Measurements from ENCODE around the gene EFNA5.

The EFNA5 gene

DNA sequence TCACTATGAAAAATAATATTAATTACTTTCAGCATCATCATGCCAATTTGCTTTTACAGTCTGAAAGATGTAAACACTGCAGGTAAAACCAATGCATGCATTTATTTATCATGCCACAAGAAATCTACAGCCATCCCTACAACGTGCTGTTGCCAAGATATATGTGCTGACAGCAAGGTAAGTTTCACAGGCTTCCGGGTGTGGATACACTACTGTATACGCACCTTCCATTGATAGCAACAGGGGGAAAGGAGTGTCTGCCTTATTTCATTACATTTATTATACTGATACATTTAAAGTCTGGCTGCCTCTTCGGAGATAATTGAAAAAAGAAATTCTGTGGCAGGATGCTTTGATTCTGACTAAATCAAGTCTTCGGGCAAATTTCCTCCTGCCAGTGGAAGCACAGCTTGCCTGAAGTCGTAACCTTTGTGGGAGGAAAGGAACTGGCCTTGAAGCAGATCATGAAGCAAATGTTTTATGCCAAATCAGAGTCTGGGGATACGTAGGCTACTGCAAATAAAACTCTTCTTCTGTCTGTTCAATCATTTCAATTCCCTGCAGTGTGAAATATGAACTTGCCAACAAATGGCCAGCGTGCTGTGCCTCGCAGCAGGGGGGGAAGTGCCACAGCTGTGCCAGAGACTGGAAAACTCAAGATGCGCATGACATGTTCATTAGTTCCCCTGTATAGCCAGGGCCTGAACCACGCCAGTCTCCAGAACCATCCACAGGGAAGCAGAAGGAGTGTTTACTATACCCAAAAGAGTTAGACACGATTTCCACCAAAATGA, 268.1 kb downstream of the EFNA5 start:
- DNase-seq (ENCODE audit: low read depth in 2 of 2, low spot score in 1 of 2), result no peak

DNA sequence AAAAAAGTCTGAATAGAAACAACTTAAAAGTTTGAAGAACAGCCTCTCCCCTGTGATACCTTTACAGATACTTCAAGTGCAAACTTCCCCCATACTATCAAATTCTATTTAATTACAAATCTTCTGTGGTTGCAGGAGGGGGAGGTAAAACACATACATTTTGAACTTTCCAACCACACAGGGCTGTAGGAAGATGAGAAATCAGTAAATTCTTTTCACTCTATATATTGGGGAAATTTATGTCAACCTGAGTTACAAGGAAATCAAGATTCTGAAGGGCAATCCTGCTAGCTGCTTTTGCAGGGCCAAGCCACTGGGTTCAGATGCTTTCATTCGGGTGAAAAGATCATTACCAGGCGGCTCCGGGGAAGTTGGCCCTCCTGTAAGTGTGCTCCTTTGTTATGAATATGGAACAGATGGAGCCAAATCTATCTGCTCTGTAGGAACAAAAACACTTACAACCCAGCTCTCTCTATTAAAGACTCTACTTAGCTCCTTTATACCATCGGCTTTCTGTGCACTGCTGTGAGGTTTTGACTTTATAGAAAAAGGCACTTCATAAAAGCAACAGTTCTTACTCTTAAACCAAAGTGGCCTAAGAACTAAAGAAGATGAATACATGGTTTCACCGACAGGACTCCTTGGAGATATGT, 269.1 kb downstream of the EFNA5 start:
- no peak for DNase-seq (ENCODE audit: low read depth in 2 of 2, low spot score in 1 of 2)

DNA sequence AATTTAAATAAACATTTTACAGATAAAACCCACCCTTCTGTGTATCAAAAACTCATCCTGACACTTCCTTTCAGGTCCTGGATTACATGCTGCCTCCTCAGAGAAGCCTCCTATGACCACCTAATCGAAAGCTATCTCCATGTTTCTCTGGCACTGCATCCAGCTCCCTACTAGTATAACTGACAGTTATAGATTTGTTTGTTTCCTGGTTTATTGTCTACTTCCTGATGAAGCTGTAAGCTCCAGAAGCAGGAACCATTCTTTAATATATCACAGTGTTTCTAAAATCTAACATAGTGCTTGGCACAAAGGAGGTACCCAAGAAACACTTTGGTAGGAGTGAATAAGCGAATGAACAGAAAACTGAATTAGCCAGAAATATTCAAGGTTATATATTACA, 270.4 kb downstream of the EFNA5 start:
- DNase-seq (ENCODE audit: low read depth in 2 of 2, low spot score in 1 of 2), result no peak

DNA sequence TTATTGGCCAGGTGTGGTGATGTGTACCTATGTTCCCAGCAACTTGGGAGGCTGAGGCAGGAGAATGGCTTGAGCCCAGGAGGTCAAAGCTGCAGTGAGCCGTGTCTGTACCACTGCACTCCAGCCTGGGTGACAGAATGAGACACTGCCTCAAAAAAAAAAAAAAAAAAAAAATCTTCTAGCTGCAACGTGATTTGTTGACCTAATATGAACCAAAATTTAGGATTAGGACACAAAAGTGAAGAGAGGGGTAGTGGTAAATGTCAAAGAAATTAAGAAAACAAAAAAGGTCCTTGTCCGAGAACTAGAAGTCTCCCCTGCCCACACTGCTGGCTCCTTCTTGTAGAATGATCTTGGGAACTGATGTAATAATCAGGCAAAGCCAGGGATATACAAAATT, 272.0 kb downstream of the EFNA5 start:
- DNase-seq (ENCODE audit: low read depth in 2 of 2, low spot score in 1 of 2), result no peak

DNA sequence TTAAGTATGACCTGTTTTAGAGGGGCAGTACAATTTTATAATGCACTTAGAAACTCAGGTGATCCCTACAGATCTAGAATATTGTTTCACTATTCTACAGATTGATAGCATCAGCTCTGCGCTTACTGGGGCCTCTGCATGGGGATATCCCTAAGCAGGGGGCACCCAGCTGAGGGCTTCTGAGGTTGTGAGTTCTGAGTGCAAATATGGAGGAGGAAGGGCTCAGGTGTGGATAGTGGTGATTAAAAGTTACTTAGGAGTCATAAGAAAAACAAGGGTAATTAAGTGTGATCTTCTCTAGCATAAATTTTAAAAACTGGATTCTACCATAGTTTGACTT, 274.4 kb downstream of the EFNA5 start:
- no peak for DNase-seq (ENCODE audit: low read depth in 2 of 2, low spot score in 1 of 2)

DNA sequence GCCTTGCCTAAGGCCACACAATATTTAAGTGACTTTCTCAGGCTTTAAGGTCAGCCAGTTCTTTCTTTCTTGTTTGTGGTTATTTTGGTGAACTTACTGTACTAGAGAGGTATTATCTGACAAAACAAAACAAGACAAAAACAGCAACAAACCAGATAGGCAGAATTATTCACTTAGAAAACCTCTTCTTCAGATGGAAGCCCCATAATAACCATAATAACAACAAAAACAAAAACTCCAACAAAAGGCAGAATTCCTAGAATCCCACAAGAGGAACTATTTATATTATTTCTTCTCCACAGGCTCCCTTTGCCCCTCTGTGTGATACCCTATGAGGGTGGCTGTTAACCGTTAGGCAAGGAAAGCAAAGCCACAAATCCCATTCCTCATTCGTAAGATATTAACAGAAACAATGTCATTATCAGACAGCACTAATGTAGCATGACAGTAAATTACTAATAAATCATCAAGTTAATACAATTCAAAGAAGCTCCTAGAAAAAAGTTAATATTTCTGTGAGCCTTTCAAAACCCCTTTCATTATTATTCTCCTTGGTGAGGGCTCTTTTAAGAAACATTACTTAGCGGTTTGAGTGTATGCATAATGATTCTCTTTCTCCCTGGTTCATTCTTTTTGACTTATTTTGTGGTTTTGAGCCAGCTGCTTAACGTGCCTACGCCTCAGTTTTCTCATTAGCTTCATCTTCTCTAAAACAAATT, 274.9 kb downstream of the EFNA5 start:
- DNase-seq (ENCODE audit: low read depth in 2 of 2, low spot score in 1 of 2), result no peak

DNA sequence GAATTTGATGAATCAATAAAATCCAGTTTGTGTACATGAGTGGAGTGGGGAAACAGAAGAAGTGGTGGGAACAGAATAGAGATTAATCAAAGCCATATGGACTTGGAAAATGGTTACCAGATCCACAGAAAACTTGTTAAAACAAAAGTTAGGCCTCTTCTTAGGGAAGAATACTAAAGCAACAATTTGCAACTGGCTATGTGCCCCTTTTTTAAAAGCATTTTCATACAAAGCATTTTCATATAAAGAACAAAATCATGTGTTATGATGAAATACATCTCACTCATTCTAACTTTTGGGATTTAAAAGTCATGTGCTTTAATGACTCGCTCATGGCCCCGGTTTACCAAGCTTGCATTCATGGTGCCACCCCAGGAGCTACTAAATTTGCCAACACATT, 276.9 kb downstream of the EFNA5 start:
- DNase-seq (ENCODE audit: low read depth in 2 of 2, low spot score in 1 of 2), result no peak

DNA sequence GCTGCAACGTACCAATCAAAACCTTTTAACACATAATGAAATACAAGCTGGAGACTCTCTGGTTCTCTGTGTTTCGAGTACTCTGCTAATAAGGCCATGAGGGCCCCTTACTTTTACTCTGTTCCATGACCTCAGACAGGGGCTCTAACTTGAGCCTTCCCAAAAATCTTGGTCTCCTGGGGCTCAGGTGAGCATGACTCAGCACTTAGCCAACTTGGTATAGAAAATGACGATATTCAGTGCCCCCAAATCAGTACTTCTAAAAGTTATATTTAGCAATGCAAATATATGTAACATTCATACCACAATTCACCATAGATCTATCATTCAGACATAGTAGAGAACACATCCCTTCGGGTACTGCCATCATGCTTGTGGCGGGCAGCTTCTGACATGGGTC, 278.9 kb downstream of the EFNA5 start:
- DNase-seq (ENCODE audit: low read depth in 2 of 2, low spot score in 1 of 2), result no peak

DNA sequence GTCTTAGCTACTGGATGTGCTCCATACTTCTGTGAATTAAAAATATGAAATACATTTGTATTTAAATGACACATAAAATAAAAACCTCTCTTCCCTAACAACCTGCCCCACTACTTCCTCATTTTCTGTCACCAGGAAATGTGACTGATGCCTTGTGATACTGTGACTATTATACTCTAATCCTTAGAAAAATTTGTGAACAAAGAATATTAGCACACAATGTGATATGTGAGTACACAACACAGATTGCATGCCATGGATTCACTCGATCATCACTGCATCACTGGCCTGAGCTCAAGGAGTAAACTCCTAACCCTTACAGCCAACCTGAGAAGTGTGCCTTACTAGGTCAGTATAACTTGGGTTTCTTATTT, 281.0 kb downstream of the EFNA5 start:
- DNase-seq (ENCODE audit: low read depth in 2 of 2, low spot score in 1 of 2), result no peak

DNA sequence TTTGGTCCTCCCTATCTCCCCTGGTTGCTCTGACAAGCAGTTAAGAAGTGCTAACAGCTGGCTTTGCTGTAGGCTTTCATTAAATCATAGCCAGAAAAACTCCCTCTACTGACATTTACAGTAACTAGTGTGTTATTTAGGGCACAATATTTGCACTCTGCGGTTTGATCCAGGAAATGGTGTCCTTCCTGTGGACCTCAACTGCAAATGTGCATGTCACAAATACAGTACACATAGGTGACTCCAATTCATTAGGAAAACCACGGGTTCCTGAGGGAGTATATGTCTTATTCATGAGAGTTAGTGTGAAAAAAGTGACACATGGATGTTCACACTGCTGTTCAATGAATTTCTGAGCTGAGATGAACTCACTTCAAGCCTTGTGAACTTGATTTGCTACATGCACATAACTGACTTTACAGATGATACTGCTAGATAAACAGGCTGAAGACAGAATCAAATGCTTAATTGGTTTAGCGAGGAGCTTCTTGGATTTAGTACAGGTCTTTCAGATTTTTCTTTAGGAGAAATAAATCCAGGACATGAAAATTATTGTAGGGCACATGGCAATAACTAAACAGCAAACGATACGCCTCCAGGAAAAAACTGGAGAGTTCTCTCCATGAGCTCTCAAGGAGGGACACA, 281.5 kb downstream of the EFNA5 start:
- no peak for DNase-seq (ENCODE audit: low read depth in 2 of 2, low spot score in 1 of 2)

DNA sequence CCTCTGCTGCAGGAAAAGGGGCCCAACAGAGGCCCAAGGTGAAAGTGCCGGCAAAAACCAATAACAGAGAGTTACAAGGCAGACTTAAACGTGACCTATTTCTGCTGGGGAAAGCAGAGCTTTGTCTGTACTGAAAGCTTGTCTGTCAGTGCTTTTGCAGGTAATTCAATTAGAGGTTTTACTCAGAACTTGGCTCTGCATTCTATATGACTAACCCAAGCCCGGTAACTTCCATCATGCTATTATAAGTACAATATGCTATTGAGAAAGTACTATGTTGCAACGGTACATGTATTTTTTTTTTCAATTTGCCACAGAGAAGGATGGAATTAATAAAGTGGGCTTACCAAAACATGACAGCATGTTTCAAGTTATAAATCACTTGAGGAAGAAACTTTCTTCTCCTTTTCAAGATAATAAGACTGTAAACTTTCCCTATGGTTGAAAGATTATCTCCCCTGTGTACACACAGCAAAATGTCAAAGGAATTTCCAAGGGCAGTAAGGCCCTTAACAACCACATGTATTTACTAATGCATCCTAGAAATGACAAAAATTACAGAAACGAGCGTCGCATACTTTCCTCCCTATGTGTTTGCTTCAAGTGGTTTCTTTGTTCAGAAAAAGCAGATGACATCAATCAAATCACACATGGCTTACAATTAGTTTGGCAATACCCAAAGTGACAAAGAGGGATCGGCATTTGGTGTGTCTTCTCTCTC, 282.4 kb downstream of the EFNA5 start:
- DNase-seq (ENCODE audit: low read depth in 2 of 2, low spot score in 1 of 2), result no peak

DNA sequence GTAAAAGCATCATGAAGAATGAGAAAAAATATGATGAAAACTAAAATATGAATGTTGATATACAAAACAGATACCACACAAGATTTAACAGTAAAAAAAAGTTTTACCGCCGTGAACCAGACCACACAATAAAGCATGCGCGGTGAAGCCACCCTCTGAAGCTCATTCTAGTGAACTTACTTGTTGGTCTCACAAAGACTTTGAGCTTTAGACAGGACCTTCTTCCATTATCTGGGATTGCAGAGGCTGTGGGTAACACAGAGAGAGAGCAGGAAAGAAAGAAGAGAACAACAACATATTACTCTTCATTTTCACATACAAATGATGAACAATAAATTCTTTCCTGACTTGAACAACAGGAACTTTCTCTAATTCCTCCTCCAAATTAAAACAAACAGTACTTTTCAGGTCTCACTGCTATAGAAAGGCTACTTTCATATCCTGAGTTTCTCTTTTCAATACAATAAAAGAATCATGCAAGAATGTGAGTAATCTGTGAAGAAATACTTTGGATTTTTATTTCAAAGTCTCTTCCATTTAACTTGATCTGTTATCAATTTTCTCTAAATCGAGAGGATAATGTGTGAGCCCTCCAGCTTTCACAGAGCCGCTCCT, 283.1 kb downstream of the EFNA5 start:
- DNase-seq (ENCODE audit: low read depth in 2 of 2, low spot score in 1 of 2), result no peak

DNA sequence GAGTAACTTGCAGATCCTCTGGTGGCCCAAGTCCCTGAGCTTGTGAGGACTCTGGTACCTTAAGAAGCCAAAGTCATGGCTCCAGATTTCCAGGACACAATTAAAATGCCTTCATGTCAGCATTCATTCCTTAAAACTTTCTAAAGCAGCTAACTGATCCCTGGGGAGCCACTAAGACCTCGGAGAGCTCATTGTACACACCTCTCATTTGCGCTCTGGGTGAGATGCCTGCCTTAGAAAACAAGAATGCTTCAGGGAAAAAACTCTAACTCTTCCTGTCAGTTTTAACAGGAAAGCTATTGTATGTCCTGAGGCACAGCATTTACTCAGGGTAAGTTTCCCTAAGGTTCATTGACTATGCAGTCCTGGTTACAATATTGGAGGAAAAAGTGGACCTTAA, 285.0 kb downstream of the EFNA5 start:
- no peak for DNase-seq (ENCODE audit: low read depth in 2 of 2, low spot score in 1 of 2)

DNA sequence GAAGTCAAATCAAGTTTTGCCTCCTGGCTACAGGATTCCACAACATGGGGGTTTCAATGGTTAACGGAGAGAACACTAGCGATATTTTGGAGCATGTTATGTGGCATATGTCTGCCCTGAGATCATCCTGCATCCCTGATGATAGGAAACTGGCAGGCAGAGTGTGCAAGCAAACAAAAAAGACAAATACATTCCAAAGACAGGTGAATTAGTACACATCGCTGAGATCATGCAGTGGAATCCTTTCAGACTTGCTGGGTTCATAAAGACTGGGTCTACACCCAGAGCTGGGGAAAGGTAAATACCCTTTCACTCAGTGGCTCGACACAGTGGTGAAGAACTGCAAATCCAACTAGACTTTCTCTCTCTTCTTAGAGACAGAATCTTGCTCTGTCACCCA, 286.5 kb downstream of the EFNA5 start:
- no peak for DNase-seq (ENCODE audit: low read depth in 2 of 2, low spot score in 1 of 2)

DNA sequence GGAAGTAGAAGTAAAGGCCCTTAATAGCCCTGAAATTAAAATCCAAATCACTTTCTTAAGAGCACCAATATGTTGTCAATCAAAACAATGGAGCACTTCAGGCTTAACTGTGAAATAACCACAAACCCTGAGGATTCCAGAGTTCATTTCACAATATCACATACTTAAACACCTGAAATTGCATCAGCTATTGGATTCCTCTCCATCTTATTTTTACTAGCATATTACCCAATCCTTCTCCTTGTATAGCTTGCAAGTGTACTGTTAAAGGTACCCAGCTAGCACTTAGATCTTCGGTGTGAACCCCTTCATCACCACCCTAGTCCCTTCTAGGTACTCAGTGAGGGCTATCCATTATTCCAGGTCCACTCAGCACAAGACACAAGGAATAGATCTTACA, 287.3 kb downstream of the EFNA5 start:
- DNase-seq (ENCODE audit: low read depth in 2 of 2, low spot score in 1 of 2), result no peak

DNA sequence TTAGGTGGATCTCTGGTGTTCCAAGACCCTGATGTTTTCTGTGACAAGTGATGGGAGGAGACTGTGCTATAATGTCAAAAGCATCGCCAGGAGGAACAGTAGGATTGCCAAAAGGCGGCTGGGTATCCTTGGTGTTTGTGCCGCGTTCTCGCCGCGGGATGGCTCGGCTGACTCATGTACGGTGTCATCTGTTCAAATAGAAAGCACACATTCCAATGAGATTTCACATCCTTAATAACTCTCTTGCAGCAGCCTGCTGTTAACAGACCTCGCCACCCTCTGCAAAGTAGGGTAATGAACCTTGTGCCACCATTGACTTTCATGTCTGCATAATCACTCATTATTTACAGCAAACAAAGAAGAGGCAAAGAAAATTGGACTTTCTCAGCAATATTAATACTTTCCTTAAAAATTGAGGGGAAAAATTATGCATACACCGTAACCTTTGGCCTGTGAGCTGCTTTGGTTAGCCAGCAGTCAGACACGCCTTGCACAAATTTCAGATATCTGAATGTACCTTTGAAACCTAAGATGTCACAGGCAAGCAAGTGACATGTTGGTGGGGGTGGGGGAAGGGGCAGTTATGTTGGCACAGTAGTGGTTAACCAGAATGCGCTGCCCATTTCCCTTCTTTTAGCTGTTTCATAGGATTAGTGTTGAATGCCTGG, 289.4 kb downstream of the EFNA5 start:
- DNase-seq (ENCODE audit: low read depth in 2 of 2, low spot score in 1 of 2), result no peak

DNA sequence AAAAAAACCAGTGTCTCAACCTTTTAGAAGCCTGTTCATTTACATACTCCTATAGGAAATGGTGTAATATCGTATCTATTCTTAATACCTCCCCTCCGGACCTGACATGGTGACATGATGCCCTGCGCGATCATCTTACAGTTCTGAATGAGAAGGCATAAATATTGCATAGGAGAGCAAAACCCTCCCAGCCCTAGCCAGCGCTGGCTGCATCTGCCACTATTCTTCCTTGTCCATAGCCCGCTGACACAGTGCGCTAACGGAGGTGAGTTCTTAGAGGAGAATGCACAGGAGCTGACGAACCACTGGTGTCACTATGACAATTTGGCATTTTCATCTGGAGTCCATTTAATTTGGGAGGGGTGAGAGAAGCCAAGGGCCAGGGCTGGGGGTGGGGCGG, 290.1 kb downstream of the EFNA5 start:
- no peak for DNase-seq (ENCODE audit: low read depth in 2 of 2, low spot score in 1 of 2)

DNA sequence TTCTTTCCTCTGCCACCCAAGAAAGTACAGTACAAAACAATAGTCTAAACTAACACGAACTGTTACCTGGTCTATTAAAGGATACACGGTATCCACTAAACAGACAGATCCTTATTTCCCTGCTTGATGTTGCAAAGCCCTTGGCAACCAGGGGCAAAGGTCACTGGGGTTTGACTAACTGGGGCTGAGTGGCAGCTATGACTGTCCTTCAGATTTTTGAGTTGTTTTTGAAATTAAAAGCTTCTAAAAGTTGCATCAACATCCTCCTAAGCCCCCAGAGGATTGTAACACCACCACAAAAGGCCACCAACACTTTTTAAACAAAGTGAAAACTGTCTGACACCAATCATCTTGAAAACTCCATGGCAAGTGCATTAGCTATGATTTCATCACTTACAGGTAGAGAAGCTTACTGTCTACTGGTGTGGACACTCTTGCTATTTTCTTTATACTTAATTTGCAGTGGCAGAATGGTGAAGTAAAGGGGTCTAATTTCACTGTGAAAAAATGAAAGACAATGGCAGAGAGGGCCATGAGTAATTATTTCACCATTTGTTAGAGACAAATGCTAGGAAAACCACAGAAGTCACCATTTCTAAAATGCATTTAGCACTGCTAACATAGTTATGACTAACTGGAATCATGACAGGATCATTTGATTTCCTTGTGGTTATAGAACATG, 292.4 kb downstream of the EFNA5 start:
- no peak for DNase-seq (ENCODE audit: low read depth in 2 of 2, low spot score in 1 of 2)

DNA sequence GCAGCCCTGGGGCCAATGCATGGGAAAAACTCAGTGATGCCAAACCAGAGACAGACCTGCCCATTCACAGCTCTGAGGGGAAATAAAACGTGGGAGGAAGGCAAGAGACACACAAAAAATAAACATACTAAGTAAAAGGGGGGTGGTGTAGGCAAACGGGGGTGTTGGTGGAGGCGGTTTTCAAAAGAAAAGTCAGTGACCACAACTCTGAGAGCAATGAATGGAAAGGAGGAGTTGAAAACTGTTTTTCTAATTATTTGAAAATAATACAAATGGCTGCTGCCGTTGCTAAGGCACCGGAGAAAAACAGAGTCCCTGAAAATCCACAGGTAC, 293.5 kb downstream of the EFNA5 start:
- no peak for DNase-seq (ENCODE audit: low read depth in 2 of 2, low spot score in 1 of 2)
